ENCODE data around the gene DLGAP1.

DNA sequence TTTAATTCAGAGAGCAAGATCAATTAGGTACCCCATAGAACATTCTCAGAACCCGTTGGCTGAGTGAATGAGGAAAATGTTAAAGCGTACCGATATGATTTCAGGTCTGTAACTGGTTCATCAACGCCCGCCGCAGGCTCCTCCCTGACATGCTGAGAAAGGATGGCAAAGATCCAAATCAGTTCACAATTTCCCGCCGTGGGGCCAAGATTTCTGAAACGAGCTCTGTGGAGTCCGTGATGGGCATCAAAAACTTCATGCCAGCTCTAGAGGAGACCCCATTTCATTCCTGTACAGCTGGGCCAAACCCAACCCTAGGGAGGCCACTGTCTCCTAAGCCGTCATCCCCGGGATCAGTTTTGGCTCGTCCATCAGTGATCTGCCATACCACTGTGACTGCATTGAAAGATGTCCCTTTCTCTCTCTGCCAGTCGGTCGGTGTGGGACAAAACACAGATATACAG is 997.8 kb downstream of the DLGAP1 start:
- TF ChIP-seq, protein P1, sequence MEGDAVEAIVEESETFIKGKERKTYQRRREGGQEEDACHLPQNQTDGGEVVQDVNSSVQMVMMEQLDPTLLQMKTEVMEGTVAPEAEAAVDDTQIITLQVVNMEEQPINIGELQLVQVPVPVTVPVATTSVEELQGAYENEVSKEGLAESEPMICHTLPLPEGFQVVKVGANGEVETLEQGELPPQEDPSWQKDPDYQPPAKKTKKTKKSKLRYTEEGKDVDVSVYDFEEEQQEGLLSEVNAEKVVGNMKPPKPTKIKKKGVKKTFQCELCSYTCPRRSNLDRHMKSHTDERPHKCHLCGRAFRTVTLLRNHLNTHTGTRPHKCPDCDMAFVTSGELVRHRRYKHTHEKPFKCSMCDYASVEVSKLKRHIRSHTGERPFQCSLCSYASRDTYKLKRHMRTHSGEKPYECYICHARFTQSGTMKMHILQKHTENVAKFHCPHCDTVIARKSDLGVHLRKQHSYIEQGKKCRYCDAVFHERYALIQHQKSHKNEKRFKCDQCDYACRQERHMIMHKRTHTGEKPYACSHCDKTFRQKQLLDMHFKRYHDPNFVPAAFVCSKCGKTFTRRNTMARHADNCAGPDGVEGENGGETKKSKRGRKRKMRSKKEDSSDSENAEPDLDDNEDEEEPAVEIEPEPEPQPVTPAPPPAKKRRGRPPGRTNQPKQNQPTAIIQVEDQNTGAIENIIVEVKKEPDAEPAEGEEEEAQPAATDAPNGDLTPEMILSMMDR (IDR thresholded peaks at IDR 0.05; ENCODE audit: low read depth, low read length): no peak
- TF ChIP-seq EZH2phosphoT487 (IDR thresholded peaks at IDR 0.05; ENCODE audit: low read depth): no peak
